IPS-NIHi7 (cell line): Measurements from ENCODE around the gene SPIN4.
"Not testable (repeated sequence)": the region's sequence is repeated elsewhere in the genome, so short reads cannot be mapped to it uniquely, and the experiment has no call there.

Source experiments
- DNase-seq: peaks from one replicate; pipeline ENCODE4 v3.0.0; 2012; ENCODE audit warnings: mixed read lengths; ENCODE audit errors: extremely low spot score

Gene SPIN4

DNA sequence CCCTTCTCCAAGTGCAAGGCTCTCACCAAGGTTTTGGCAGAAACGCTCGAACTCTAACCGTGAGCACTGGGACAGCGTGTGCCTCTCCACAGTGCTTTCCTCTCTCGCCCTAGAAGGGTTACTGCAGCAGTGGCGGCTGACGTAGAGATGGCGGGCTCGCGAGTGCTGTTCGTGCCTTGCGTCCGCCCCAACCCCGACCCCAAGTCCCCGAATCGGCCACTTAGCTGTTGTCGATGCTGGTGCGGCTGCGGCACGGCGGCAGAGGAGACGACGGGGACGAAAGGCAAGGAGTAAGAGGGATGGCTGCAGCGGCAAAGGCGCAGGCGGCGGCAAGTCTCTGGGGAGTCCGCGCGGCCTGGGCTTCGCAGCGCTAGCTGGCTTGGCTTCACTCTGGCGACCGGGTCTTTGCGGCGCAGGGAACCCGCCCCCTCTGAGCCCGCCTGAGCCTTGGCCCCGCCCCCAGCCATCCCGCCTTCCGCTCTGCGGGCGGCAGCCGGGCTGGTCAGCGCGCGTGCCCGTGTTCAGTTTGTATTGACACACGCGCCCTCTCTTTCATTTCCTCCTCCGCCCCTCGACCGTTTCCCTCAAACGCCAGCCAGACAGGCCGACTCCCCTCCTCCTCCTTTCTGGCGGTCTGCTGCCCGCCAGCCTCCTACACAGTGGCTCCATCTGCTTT, at the start of gene SPIN4:
TSS of gene SPIN4 (minus strand) at position 392 of the 676 bp plus-strand sequence. CDS start 513 bp downstream, outside the sequence.
- peak; percentile 86 for DNase-seq

DNA sequence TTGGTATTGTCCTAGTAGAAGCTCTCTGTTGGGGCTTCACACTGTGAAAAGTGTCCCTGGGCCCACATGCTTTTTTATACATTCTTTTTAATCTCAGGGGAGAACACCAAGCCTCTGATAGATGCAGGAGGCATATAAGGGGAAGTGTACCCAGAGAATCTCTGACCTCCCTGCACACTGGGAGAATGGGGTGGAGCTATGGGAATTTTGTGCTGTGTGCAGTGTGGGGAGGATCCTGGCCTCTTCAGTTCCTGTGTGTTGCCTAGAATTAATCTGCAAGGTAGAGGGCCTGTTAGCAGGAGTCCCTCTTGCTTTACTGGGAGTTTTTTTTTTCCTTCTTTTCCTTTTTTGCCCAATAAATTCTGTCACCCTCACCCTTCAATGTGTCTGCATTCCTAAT, 49.2 kb upstream of the SPIN4 start:
- no peak for DNase-seq

DNA sequence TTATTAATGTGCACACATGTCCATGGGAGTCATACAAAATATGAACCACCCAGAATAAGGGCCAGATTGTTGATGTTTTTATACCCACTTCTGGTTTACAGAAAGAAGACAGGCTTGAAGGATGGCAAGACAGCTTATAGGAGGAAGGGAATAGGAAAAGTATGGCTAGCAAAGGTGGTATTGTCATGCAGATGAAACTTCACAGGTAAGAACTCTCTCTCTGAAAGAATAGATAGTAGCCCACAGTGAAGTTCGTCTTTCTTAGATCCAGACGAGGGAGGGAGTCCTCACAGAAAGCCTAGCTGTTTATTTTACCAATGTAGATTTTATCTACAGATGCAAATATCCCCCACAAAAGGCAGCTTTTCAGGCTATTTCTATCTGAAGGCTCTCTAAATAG, 43.7 kb upstream of the SPIN4 start:
- peak; percentile 8 for DNase-seq

DNA sequence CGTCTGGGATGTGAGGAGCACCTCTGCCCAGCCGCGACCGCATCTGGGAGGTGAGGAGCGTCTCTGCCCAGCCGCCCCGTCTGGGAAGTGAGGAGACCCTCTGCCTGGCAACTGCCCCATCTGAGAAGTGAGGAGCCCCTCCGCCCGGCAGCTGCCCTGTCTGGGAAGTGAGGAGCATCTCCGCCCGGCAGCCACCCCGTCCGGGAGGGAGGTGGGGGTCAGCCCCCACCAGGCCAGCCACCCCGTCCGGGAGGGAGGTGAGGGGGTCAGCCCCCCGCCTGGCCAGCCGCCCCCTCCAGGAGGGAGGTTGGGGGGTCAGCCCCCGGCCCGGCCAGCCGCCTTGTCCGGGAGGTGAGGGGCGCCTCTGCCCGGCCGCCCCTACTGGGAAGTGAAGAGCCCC, 42.0 kb upstream of the SPIN4 start:
- DNase-seq = not testable (repeated sequence)

DNA sequence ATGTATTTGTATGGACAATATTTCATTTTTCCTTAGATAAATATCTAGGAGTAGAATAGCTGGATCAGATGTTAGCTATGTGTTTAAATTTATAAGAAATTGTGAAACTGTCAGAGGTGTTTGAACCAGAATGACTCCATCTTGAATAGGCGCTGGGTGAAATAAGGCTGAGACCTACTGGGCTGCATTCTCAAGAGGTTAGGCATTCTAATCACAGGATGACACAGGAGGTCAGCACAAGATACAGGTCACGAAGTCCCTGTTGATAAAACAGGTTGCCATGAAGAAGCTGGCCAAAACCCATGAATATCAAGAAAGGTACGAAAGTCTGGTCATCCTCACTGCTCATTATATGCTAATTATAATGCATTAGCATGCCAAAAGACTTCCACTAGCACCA, 36.3 kb upstream of the SPIN4 start:
- DNase-seq = no peak

DNA sequence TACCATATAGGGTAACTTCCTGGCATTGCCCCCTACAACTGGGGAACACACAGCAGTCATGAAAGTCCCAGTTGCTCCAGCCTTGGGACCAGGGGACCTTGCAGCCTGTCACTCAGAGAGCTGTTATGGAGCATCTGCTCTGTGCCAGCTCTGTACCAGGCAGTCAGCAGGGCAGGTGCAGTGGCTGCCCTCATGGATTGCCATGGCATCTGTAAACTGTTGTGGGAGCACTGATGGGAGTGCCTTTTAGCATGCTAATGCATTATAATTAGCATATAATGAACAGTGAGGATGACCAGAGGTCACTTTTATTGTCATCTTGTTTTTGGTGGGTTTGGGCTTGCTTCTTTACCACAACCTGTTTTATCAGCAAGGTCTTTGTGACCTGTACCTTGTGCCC, 33.1 kb upstream of the SPIN4 start:
- DNase-seq = not testable (repeated sequence)

DNA sequence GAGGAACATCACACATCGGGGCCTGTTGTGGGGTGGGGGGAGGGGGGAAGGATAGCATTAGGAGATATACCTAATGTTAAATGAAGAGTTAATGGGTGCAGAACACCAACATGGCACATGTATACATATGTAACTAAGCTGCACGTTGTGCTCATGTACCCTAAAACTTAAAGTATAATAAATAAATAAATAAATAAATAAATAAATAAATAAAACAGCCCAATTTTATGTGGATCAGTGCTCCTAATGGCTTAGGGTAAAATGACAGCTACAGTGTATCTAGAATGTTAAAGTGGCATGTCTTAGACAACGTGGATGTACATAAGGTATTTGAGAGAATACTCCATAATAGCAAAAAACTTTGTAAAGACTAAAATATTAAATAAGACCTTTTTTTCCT, 21.9 kb upstream of the SPIN4 start:
- DNase-seq = not testable (repeated sequence)

DNA sequence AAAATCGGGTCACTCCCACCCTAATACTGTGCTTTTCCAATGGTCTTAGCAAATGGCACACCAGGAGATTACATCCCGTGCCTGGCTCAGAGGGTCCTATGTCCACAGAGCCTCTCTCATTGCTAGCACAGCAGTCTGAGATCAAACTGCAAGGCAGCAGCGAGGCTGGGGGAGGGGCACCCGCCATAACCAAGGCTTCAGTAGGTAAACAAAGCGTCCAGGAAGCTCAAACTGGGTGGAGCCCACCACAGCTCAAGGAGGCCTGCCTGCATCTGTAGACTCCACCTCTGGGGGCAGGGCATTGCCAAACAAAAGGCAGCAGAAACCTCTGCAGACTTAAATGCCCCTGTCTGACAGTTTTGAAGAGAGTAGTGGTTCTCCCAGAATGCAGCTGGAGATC, 16.6 kb upstream of the SPIN4 start:
- not testable (repeated sequence) for DNase-seq

DNA sequence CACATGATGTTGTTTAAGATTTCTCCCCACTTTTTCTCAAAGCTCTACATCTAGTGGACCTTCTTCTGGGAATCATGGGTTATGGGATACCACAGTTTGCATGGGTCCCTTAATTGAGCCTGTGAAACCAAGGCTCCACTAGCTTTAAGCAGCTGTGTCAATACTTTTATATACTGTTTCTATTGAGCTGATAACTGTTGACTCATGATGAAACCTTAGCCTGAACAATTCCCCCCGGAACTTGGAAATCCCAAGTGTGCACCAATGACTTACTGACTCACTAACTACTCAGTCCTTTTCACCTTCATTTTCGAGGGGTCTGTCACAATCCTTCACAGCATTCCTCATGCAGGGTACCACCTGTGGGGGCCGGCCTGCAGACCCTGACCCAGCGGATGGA, 12.7 kb upstream of the SPIN4 start:
- DNase-seq = no peak

DNA sequence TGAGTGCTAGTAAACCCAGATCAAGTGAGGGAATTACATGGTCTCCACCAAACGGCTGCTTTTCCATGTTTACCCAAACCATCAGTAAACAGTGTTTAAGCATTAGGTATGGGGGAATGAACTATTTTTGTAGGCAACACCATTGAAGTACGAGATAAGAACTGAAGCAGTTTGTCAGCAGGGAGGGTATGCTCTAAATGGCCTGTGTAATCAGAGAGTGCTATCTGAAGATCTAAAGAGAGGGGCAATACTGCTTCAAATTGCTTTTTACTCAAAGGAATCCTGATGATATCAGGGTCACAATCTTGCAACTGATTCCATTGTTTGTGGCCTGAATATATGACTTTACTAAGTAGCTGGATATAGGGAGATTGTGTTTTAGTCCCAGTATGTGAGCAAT, 10.4 kb upstream of the SPIN4 start:
- no peak for DNase-seq

DNA sequence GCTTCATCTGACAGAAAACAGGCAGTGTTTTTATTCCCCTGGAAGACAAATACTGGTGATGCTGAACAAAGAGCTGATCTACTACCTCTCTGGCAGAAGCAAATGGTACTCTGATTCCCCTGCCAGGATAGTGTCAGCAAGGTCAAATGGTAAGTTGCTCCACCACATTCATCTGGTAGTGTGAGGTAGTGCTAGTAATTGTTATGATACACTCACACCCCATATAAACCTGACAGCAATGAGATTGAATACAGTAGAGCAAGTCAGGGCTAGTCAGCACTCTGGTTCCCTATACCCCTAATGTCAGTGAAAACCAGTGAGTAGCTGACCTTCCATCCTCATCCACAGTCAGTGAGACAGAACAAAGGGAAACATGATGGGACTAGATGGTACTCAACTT, 3.4 kb upstream of the SPIN4 start:
- DNase-seq = no peak

DNA sequence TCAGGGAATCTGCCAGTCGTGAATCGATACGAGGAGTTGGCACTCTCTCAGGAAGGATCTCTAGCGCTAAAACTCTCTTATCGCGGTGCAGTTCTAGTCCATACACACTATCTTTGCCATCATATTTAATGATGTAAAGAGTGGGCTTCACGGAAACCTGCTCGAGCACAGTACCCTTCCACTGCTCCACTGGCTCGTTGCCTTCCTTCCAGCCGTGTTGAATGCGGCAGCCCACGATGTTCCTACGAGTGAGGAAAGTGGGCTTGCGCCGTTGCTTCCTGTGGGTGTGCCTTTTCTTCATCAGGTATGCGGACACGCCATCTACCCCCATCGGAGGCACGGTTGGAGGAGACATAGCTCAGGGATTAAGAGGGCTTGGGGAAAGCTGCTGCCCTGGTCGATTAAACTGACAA, 661 bp downstream of the SPIN4 start:
- DNase-seq = peak; percentile 10

DNA sequence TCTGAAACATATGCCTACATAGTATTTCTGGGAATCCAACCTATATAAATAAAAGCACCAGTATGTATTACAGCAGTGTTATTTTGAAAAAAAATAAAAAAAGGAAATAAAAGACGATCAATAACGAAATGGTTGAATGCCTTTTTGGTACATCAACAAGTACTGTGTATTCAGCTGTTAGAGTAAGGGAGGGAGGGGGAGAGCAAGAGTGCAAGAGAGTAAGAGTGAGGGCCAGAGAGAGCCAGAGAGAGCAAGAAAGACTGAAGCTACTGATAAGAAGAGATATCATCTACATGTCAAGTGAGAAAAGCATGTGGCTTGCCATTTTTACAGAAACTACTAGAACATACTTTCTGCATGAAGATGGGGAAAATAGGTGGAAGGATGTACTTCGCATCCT, 1.8 kb downstream of the SPIN4 start:
- no peak for DNase-seq

DNA sequence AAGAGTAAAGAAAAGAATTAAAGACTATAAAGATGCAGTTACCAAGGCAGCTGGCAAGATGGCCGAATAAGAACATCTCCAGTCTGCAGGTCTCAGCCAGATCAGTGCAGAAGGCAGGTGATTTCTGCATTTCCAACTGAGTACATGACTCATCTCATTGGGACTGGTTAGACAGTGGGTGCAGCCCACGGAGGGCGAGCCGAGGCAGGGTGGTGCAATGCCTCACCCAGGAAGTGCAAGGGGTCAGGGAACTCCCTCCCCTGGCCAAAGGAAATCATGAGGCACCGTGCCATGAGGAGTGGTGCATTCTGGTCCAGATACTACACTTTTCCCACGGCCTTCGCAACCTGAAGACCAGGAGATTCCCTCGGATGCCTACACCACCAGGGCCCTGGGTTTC, 20.5 kb downstream of the SPIN4 start:
- DNase-seq = no peak

DNA sequence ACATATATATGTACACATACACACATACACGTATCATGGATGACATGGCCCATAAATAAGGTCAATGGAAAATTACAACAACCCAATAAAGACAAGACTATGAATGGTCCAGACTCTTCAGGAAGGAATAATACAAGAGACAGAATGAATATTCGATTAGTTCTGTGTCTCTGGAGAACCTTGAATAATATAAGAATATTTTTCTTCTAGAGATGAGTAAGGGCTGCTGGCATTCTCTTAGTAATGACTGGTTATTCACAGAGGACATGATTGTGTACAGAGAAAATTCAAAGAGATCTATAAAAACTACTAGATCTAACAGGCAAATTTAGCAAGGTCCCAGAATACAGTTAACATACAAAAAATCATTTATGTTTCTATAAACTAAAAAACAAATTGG, 23.3 kb downstream of the SPIN4 start:
- DNase-seq = no peak

DNA sequence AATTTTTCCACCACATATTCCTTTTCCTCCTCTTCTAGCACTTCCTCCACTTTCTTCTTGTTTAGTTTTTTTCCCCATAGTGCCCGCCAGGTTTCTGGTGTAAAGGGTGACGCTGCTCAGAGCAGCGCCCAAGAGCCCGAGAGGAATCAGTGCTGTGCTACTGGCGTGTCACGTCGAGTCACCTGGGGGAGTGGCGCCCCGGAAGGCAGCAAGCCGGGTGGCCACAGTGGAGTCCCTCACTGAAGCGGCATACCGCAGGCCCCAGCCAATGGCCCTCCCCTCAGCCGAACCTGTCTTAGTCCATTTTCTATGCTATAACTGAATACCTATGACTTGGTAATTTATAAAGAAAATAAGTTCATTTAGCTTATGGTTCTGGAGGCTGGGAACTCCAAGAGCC, 51.5 kb downstream of the SPIN4 start:
- no peak for DNase-seq
